ENCODE results near the gene GLIS2.
"Not testable (repeated sequence)": the region's sequence is repeated elsewhere in the genome, so short reads cannot be mapped to it uniquely, and the experiment has no call there.

Gene GLIS2

GRCh38 chr16:4321286-4322120 lies 5.6 kb downstream of the GLIS2 start:
- DNase-seq, result no peak

GRCh38 chr16:4322121-4323052 lies 6.5 kb downstream of the GLIS2 start:
- DNase-seq, result no peak

DNA sequence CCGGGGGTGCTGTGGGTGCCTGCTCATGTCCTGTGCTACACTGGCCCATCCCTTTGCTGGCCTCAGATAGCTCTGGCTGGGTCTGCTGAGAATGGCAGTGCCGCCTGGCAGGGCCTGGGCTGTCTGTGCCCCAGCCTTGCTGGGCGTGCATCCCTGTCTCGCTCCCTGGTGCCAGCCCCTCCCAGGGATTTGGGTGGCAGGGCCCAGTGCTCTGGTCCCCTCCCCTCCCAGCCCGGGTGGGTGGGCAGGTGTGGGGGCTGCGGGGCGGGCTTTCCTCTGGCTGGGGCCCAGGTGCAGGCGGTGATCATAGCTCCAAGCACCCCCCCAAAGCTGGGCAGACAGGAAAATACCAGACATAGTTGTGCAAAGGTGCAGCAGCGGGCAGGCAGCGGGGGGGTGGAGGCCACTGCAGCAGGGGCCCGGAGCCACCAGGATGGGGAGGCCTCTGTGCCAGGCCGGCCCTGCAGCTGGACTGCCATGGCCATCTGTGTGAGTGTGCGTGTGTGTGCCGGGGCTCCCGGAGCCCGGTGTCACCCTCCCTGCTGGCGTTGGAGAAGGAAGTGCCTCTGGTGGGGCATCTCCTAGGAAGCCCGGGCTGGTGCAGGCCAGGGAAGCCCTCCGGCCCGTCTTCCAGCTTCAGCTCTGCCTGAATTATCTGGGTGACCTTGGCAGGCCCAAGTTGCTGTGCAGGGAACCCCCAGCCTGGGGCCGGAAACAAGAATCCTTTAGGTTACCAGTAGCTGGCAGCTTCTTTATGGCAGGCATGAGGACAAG lies 7.4 kb downstream of the GLIS2 start:
- DNase-seq, result no peak

DNA sequence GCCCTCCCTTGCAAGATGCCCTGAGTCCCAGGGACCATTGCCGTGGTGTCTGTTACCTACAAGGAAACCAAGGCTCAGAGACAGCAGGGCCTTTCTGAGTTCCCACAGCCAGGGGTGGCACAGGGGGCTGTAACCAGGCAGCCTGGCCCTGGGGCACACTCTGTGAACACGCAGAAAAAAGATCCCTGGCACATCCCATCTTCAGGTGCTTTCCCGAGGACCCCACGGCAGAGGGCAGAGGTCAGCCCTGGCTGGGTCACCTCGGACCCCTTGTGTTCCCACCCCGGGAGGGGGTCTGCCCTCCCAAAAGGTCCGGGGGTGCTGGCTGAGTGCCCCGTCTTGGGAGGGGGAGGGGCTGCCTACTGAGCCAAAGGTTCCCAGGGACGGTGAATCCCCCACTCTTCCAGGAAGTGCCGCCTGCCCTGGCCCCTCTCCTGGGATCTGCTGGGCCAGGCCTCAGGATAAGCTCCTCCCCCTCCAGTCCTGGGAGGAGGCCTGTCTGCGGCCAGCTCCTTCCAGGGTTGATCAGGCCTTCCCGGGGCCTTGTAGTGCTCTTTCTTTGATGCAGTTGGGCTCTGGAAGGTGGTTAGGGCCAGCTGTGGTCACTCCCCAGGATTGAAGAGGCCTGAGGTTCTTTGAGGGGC lies 8.1 kb downstream of the GLIS2 start:
- DNase-seq, result no peak

GRCh38 chr16:4324492-4325252 lies 8.8 kb downstream of the GLIS2 start:
- DNase-seq, result no peak

GRCh38 chr16:4325253-4325758 lies 9.4 kb downstream of the GLIS2 start:
- no peak for DNase-seq

- no peak for DNase-seq
Observed at GRCh38 chr16:4327386-4328045, 11.6 kb downstream of the GLIS2 start.

GRCh38 chr16:4328046-4328781 lies 12.3 kb downstream of the GLIS2 start:
- peak; percentile 63 for DNase-seq

- no peak for DNase-seq
Observed at GRCh38 chr16:4328782-4329775, 13.2 kb downstream of the GLIS2 start.

DNA sequence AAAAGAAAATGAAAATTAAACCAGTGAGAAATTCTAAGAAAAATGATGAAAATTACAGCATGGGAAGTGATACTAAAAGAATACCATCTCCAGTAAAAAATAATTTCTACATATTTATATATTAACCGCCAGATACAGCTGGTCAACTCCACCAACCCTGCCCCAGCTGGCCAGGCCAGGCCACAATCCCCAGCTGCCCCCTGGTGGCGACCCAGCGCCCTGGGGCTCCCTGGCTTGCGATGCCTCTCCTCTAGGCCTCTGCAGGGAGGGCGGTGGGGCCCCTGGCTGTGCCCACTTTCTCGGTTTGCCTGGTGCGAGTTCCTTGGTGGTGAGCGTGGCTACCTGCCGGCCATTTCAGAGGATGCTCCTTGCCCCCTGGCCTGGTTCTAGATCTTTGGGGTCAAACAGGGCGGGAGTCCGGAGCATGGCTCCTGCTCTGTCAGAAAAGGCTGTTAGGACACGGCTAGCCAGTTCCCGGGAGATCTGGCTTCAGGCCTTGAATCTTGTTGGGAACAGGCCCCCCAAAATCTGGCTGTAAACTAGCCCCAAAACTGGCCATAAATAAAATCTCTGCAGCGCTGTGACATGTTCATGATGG lies 14.5 kb downstream of the GLIS2 start:
- peak; percentile 7 for DNase-seq

DNA sequence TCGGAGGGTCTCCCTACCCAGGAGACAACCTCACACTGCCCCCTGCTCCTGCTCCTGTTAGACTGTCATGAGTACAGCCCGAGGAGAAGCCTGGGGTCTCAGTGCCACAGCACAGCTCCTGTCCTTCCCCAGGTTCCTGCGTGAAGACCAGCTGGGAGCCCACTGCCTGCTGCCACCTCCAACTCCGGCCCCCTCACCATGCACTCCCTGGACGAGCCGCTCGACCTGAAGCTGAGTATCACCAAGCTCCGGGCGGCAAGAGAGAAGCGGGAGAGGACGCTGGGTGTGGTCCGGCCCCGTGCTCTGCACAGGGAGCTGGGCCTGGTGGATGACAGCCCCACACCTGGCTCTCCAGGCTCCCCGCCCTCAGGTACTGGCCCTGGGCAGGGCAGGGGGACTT lies 16.2 kb downstream of the GLIS2 start:
- no peak for DNase-seq

GRCh38 chr16:4332623-4333307 lies 16.9 kb downstream of the GLIS2 start:
- no peak for DNase-seq

DNA sequence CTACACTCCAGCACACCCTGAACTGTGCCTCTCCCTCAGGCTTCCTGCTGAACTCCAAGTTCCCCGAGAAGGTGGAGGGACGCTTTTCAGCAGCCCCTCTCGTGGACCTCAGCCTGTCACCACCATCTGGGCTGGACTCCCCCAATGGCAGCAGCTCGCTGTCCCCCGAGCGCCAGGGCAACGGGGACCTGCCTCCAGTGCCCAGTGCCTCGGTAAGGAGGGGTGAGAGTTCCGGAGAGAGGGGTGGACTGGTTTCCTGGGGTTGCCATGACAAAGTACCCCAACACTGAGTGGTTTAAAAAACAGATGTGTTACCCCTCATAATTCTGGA lies 17.4 kb downstream of the GLIS2 start:
- no peak for DNase-seq

GRCh38 chr16:4333714-4334113 lies 17.8 kb downstream of the GLIS2 start:
- not testable (repeated sequence) for DNase-seq

DNA sequence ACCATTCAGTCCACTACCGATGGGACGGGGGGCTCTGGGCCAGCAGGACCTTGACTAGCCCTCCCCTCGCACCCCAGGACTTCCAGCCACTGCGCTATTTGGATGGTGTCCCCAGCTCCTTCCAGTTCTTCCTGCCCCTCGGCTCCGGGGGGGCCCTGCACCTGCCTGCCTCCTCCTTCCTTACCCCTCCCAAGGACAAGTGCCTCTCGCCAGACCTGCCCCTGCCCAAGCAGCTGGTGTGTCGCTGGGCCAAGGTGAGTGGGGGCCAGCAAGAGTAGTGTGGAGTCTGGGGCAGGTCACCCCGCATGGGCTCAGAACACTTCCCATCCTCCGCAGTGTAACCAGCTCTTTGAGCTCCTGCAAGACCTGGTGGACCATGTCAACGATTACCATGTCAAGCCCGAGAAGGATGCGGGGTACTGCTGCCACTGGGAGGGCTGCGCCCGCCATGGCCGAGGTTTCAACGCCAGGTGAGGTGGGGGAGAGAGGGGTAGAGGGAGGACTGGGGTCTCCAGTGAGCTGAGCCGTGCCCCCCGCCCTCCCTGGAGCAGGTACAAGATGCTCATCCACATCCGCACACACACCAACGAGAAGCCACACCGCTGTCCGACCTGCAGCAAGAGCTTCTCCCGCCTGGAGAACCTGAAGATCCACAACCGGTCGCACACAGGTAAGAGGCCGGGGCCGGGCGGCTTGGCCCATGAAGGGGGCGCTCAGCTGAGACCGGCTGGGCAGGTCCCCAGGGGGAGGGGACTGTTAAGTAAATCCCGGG lies 19.0 kb downstream of the GLIS2 start:
- no peak for DNase-seq

DNA sequence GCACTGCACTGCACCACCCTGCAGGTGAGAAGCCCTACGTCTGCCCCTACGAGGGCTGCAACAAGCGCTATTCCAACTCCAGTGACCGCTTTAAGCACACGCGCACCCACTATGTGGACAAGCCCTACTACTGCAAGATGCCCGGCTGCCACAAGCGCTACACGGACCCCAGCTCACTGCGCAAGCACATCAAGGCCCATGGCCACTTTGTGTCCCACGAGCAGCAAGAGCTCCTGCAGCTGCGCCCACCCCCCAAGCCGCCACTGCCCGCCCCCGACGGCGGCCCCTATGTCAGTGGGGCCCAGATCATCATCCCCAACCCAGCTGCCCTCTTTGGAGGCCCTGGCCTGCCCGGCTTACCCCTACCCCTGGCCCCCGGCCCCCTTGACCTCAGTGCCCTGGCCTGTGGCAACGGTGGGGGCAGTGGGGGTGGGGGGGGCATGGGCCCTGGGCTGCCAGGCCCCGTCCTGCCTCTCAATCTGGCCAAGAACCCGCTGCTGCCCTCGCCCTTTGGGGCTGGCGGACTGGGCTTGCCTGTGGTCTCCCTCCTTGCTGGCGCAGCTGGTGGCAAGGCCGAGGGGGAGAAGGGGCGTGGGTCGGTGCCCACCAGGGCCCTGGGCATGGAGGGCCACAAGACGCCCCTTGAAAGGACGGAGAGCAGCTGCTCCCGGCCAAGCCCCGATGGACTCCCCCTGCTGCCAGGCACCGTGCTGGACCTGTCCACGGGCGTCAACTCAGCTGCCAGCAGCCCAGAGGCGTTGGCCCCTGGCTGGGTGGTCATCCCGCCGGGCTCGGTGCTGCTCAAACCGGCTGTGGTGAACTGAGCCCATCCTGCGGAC lies 21.1 kb downstream of the GLIS2 start:
- DNase-seq, result no peak
